ENCODE measurements around the gene PCDH15. TPM values are rescaled to one million over a fixed set of nuclear protein-coding genes. Genes with fewer than 3 reads are reported as not detected.

Gene PCDH15
- total RNA-seq, 2 experiments from 2014 or later, result not detected

DNA sequence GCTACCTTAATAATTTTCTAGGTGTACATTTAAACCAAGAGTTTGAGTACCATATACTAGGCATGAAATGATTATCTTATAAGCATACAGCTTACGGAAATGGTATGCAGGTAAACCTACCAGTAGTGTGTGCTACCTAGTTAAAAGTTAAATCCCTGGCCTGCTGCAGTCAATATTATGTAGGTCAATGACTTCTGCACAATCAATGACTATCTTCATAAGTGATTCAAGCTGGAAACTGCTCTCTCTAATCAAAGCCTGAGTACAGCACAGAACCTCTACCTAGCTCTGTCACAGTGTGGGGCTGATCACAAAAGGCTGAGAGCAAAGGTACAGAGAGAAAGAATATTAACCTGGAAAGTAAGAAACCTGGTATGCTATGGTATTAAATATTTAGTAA, 733.7 kb downstream of the PCDH15 start:
- TF ChIP-seq CTCF (conservative IDR thresholded peaks at IDR 0.05; ENCODE audit: low read length), result no peak
- TF ChIP-seq EZH2phosphoT487 (IDR thresholded peaks at IDR 0.05; ENCODE audit: borderline replicate concordance, low read depth, low read length), result no peak
- ChIA-PET CTCF (ENCODE audit: unreplicated experiment) (no interaction called here), POLR2A (interaction anchor here (0.5 to 0.6 kb wide), 2 partner anchors 333 to 687 kb away, joined by 3 to 4 read pairs; no protein-coding TSS in a partner anchor)
- no peak overlapping the region for H3K27ac ChIP-seq (ENCODE audit: low read depth, low read length, poor library complexity, severe bottlenecking)
- no peak overlapping the region for H3K4me2 ChIP-seq (ENCODE audit: low read length)
- no peaks in the 10 kb centered on the region for H3K9me2 ChIP-seq (ENCODE audit: insufficient read depth, low read length)
- H3K4me3 ChIP-seq (ENCODE audit: low read depth, low read length, poor library complexity, severe bottlenecking), result no peak overlapping the region
- no peak for DNase-seq (ENCODE audit: low spot score)
- H3K4me1 ChIP-seq (ENCODE audit: insufficient read depth, low read length, poor library complexity, severe bottlenecking), result no peaks in the 10 kb centered on the region
- no peak overlapping the region for H2AFZ ChIP-seq (ENCODE audit: low read length)
- no peaks in the 10 kb centered on the region for H3K9me3 ChIP-seq (ENCODE audit: low read length)
- no peaks in the 10 kb centered on the region for H4K20me1 ChIP-seq (ENCODE audit: insufficient read depth, low read length)
- no TSS peak for BruUV-seq (replicated peaks)
- H3K79me2 ChIP-seq (ENCODE audit: insufficient read depth, low read depth, low read length), result no peaks in the 10 kb centered on the region
- intact Hi-C loops (cut with micrococcal nuclease; ENCODE audit: unreplicated experiment), result no loop called here
- H3K36me3 ChIP-seq (ENCODE audit: insufficient read depth, low read length), result no peaks in the 10 kb centered on the region

GRCh38 chr10:54066646-54067045, 734.4 kb downstream of the PCDH15 start:
- intact Hi-C loops (cut with micrococcal nuclease; ENCODE audit: unreplicated experiment), result no loop called here
- Histone ChIP-seq H3K4me1 (ENCODE audit: insufficient read depth, low read length, poor library complexity, severe bottlenecking) (no peaks in the 10 kb centered on the region), H3K9me2 (ENCODE audit: insufficient read depth, low read length) (no peaks in the 10 kb centered on the region), H3K9me3 (ENCODE audit: low read length) (no peaks in the 10 kb centered on the region), H3K4me3 (ENCODE audit: low read depth, low read length, poor library complexity, severe bottlenecking) (no peak overlapping the region), H4K20me1 (ENCODE audit: insufficient read depth, low read length) (no peaks in the 10 kb centered on the region), H3K36me3 (ENCODE audit: insufficient read depth, low read length) (no peaks in the 10 kb centered on the region), H3K4me2 (ENCODE audit: low read length) (no peak overlapping the region), H3K79me2 (ENCODE audit: insufficient read depth, low read depth, low read length) (no peaks in the 10 kb centered on the region), H3K27ac (ENCODE audit: low read depth, low read length, poor library complexity, severe bottlenecking) (no peak overlapping the region), H2AFZ (ENCODE audit: low read length) (no peak overlapping the region)
- no TSS peak for BruUV-seq (replicated peaks)
- ChIA-PET CTCF (ENCODE audit: unreplicated experiment) (no interaction called here), POLR2A (interaction anchor here (0.6 kb wide), 1 partner anchor 334 kb away, joined by 3 read pairs; no protein-coding TSS in a partner anchor)
- TF ChIP-seq CTCF (conservative IDR thresholded peaks at IDR 0.05; ENCODE audit: low read length) (no peak), EZH2phosphoT487 (IDR thresholded peaks at IDR 0.05; ENCODE audit: borderline replicate concordance, low read depth, low read length) (no peak)
- DNase-seq (ENCODE audit: low spot score), result no peak

- Histone ChIP-seq H3K4me1 (ENCODE audit: insufficient read depth, low read length, poor library complexity, severe bottlenecking) (no peaks in the 10 kb centered on the region), H3K9me2 (ENCODE audit: insufficient read depth, low read length) (no peaks in the 10 kb centered on the region), H3K27ac (ENCODE audit: low read depth, low read length, poor library complexity, severe bottlenecking) (no peak overlapping the region), H3K9me3 (ENCODE audit: low read length) (no peaks in the 10 kb centered on the region), H2AFZ (ENCODE audit: low read length) (no peak overlapping the region), H3K4me2 (ENCODE audit: low read length) (no peak overlapping the region), H4K20me1 (ENCODE audit: insufficient read depth, low read length) (no peaks in the 10 kb centered on the region), H3K79me2 (ENCODE audit: insufficient read depth, low read depth, low read length) (no peaks in the 10 kb centered on the region), H3K4me3 (ENCODE audit: low read depth, low read length, poor library complexity, severe bottlenecking) (no peak overlapping the region), H3K36me3 (ENCODE audit: insufficient read depth, low read length) (no peaks in the 10 kb centered on the region)
- no peak for TF ChIP-seq EZH2phosphoT487 (IDR thresholded peaks at IDR 0.05; ENCODE audit: borderline replicate concordance, low read depth, low read length)
- no peak for TF ChIP-seq CTCF (conservative IDR thresholded peaks at IDR 0.05; ENCODE audit: low read length)
- BruUV-seq (replicated peaks), result no TSS peak
- intact Hi-C loops (cut with micrococcal nuclease; ENCODE audit: unreplicated experiment), result no loop called here
- POLR2A ChIA-PET, result no interaction called here
- CTCF ChIA-PET (ENCODE audit: unreplicated experiment), result no interaction called here
- no peak for DNase-seq (ENCODE audit: low spot score)
These were observed 735.9 kb downstream of the PCDH15 start for GRCh38 chr10:54065106-54065505.

Data from OCI-LY7 (cell line).